OCI-LY3 (cell line): ENCODE results near the gene BZW2.

Experiments used
- CTCF ChIP-seq: fragments of 200-600, 300-600 bp; sonication (generic); IDR thresholded peaks from 2 replicates; pipeline ENCODE4 v1.5.1; 2014; ENCODE audit warnings: antibody characterized with exemption, low read length, low read depth
- EZH2phosphoT487 ChIP-seq: fragments of 200-600 bp; shearing (Covaris generic); IDR thresholded peaks from 2 replicates; pipeline ENCODE4 v1.6.1; 2018; ENCODE audit warnings: antibody characterized with exemption, mixed run types, low read depth

GRCh38 chr7:16753932-16754855 is 108.2 kb downstream of the BZW2 start:
- no peak for TF ChIP-seq CTCF
- TF ChIP-seq EZH2phosphoT487 = no peak
